B cell (primary cell): ENCODE results near the gene MAML2.

Source experiments
- CTCF ChIP-seq: fragments of 200-600 bp; IDR thresholded peaks from one replicate; pipeline ENCODE4 v1.8.0; 2022; ENCODE audit warnings: antibody characterized with exemption, mild to moderate bottlenecking
- EZH2 ChIP-seq: IDR thresholded peaks from 2 replicates; pipeline ENCODE4 v1.6.1; 2012; ENCODE audit warnings: borderline replicate concordance, low read depth, mild to moderate bottlenecking, moderate library complexity, low read length; ENCODE audit not compliant: insufficient read depth, poor library complexity, severe bottlenecking

GRCh38 chr11:96254854-96255253, 88.1 kb downstream of the MAML2 start:
- no peak for TF ChIP-seq CTCF
- no peak for TF ChIP-seq EZH2
